ENCODE measurements around the gene DNM2.
A peak's percentile ranks its signal among the peaks of the same experiment; 100 is the strongest.
"Not testable (repeated sequence)": the region's sequence is repeated elsewhere in the genome, so short reads cannot be mapped to it uniquely, and the experiment has no call there.

DNM2 gene

DNA sequence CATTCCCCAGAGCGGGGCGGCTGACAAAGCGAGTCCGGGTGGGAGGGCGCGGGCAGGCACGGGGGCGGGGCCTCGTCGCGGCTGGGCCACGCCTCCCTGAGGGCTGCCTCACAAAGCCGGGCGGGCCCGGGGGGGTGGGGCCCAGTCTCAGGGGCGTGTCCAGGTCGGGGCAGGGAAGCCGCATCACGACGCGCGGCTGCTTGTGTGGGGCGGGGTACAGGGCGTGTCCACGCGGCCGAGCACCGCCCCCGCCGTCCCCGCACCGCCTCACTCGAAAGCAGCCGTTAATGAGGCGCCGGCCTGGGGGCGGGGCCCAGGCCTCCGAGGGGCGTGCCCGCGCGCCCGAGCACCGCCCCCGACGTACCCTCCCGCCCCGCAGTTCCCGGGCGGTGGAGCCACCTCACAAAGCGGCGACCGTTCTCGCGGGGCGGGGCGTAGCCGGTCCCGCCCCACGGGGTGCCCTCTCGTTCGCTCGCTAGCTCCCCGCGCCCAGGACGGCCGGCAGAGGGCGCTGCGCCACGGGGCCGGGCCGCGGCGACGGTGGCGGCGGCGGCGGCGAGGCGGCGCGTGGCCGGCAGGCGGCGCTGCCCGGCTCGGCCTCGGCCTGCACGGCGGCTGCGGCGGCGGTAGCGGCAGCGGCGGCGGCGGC lies 153.2 kb downstream of the DNM2 start, which contains the start of gene CARM1:
TSS of gene CARM1 (plus strand) at position 599 of the 649 bp plus-strand sequence. CDS start 150 bp downstream, outside the sequence.
- DNase-seq: peak; percentile 99

DNA sequence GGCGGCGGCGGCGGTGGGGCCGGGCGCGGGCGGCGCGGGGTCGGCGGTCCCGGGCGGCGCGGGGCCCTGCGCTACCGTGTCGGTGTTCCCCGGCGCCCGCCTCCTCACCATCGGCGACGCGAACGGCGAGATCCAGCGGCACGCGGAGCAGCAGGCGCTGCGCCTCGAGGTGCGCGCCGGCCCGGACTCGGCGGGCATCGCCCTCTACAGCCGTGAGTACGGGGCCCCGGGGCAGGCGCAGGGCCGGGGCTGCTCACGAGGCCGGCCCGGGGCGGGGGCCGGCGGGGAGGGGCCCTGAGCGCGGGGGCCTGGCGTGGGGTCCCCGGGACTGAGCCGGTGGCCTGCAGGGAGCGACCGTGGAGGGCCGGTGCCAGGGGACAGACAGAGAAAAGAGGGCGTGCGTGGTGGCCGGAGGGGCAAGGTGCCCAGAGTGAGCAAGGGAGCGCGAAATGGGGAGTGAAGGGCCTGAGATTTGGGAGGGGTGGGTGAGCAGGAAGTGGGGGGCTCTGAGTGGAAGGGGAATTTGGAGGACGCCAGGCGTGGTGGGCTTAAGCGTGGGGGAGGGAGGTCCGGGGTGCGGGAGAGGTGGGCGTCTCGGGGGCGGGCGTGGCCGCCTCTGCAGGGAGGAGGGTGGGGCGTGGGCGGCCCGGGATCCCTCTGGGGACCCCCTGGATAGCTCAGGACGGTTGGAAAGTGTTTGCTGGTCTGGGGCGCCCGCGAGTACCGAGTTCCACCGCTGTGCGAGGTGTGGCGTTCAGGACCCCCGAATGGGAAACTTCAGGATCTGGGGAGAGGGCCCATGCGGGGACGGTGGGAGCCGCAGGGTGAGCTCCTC lies 154.0 kb downstream of the DNM2 start:
- DNase-seq: peak; percentile 72

DNA sequence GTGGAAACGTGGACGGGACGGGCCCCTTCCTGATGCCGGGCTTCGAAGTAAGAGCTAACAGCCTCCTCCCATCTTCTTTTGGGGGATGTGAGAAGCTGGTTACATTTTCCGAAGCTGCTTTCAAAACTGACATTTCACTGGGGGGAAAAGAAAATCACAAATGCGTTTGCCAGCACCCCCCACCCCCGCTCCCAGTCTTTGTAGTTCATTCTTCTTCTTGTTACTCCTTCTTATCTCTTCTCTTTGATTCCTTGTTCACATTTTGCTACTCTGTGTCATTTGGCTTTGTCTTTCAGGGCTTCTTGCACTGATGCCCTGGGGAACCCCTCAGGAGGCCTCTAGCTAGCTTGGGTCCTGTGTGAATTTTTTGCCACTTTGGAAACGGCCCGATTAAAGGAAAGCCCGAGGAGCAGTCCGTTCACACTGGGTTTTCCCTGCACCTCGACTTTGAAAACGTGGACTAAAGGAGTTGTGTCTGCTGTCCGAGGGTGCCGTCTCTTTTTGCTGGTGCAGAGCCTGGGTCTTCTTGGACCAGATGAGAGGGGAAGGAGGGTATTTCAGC lies 154.7 kb downstream of the DNM2 start:
- no peak for DNase-seq

DNA sequence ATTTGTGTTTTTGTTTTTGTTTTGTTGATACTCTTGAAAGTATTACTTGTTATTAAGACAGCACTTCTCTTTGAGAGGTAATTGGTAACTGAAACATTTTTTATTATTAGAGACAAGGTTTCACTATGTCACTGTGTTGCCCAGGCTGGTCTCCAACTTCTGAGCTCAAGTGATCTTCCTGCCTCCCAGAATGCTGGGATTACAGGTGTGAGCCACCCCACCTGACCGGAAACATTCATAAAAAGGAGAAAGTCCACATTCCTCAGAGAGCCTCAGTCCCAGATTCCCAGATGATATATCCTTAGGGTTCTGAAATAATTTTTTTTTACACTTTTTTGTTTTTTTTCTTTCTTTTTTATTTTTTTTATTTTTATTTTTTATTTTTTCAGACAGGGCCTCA lies 156.1 kb downstream of the DNM2 start:
- DNase-seq: no peak

DNA sequence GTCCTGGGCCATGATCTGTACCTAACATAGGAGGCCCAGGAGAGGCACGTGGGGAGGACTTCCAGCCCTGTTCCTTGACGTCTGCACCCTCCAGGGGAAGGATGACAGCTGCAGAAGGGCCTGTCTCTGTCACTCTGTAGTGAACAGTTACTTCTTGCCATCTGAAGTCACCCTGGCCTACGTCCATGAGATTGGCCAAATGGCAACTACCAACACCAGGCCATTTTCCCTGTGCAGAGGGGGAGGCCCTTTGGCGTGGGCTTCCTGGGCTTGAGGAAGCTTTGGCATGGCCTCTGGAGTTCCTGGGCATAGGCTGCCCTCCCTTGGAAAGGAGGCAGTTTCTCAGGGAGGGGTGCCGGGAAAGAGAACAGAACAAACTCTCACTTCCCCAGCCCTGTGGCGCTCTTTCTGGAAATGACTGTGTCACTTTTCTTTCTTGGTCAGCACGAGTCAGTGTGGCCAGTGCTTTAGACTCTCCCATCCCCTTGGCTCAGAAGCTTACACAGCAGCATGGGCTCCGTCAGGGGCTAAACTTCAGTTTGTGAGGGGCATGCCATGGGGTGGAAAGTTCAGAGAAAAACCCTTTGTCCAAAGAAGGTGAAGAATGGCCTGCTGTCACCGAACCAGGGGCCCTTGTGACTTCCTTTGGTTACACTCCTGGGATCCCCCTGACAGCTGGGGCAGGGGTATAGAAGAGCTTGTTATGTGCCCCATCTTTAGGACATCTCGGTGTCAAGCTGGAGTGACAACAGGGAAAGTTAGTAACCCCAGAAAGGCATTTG lies 158.8 kb downstream of the DNM2 start:
- DNase-seq: peak; percentile 57

DNA sequence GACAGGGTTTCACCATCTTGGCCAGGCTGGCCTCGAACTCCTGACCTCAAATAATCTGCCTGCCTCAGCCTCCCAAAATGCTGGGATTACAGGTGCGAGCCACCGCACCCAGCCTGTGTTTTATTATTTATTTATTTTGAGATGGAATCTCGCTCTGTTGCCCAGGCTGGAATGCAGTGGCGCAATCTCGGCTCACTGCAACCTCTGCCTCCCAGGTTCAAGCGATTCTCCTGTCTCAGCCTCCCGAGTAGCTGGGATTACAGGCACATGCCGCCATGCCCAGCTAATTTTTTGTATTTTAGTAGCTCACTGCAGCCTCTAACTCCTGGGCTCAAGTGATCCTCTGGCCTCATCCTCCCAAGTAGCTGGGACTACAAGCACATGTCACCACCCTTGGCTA lies 159.7 kb downstream of the DNM2 start:
- DNase-seq: not testable (repeated sequence)

DNA sequence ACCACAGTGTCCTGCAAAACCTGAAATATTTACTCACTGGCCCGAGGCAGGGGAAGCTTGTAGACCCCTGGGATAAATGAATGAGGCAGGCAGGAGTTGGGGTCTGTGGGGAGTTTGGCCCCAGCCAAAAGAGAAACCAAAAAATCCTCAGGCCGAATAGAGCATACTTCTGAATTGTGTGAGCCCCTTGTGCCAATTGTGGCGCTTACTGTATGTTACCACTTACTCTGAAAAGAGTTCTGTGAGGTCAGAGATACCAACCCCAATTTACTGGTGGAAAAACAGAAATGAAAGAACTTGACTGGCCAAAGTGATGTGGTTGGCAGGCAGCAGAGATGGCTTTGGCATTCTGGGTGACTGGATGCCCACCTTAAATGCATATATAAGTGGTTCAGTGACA lies 160.4 kb downstream of the DNM2 start:
- no peak for DNase-seq

Data from activated CD8-positive, alpha-beta memory T cell treated with anti-CD3 and anti-CD28 coated beads, Interleukin-2, amount 50 U/mL, for 48 hours (primary cell).